ENCODE data around the gene ANKRD23.
A peak's percentile ranks its signal among the peaks of the same experiment; 100 is the strongest.
"Not testable (repeated sequence)": the region's sequence is repeated elsewhere in the genome, so short reads cannot be mapped to it uniquely, and the experiment has no call there.

Gene ANKRD23

GRCh38 chr2:96864343-96865091 lies 20.7 kb upstream of the ANKRD23 start:
- Histone ChIP-seq H3K27me3 (replicated peaks; ENCODE audit: control insufficient read depth, insufficient read depth, low read length, poor library complexity, severe bottlenecking) (no peaks in the 10 kb centered on the region), H3K4me1 (ENCODE audit: control insufficient read depth, insufficient read depth, low read length, poor library complexity, severe bottlenecking) (peaks cover 28% of the 10 kb centered on the region), H3K36me3 (ENCODE audit: control insufficient read depth, insufficient read depth, low read length) (peaks cover 66% of the 10 kb centered on the region), H3K9me3 (ENCODE audit: control insufficient read depth, low read length) (no peaks in the 10 kb centered on the region), H3K4me3 (ENCODE audit: insufficient read depth, low read depth, low read length, poor library complexity, severe bottlenecking) (no peak overlapping the region), H3K27ac (ENCODE audit: insufficient read depth, low read length, poor library complexity, severe bottlenecking) (no peak overlapping the region)
- DNase-seq, result no peak

- no peak overlapping the region for H3K4me3 ChIP-seq (ENCODE audit: insufficient read depth, low read depth, low read length, poor library complexity, severe bottlenecking)
- H3K36me3 ChIP-seq (ENCODE audit: control insufficient read depth, insufficient read depth, low read length), result peaks cover 66% of the 10 kb centered on the region
- no peaks in the 10 kb centered on the region for H3K9me3 ChIP-seq (ENCODE audit: control insufficient read depth, low read length)
- no peak for DNase-seq
- H3K4me1 ChIP-seq (ENCODE audit: control insufficient read depth, insufficient read depth, low read length, poor library complexity, severe bottlenecking), result peaks cover 35% of the 10 kb centered on the region
- no peaks in the 10 kb centered on the region for H3K27me3 ChIP-seq (replicated peaks; ENCODE audit: control insufficient read depth, insufficient read depth, low read length, poor library complexity, severe bottlenecking)
- no peak overlapping the region for H3K27ac ChIP-seq (ENCODE audit: insufficient read depth, low read length, poor library complexity, severe bottlenecking)
Observed at GRCh38 chr2:96863575-96864342, 19.9 kb upstream of the ANKRD23 start.

DNA sequence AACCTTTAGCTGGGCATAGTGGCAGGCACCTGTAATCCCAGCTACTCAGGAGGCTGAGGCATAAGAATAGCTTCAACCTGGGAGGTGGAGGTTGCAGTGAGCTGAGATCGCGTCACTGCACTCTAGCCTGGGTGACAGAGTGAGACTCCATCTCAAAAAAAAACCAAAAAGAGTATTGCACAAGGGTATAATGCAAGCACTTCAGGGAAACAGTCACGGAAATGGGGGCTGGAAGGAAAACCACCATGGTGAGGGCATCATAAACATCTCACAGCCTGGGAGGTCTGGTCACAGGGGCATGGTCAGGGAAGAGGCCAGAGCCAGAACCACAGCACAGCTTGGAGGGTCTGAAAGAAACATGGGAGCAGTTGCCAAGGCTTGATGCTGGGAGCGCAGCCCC lies 19.2 kb upstream of the ANKRD23 start:
- H3K36me3 ChIP-seq (ENCODE audit: control insufficient read depth, insufficient read depth, low read length), result peaks cover 66% of the 10 kb centered on the region
- not testable (repeated sequence) for H3K9me3 ChIP-seq (ENCODE audit: control insufficient read depth, low read length); H3K27ac ChIP-seq (ENCODE audit: insufficient read depth, low read length, poor library complexity, severe bottlenecking); H3K4me3 ChIP-seq (ENCODE audit: insufficient read depth, low read depth, low read length, poor library complexity, severe bottlenecking); H3K27me3 ChIP-seq (replicated peaks; ENCODE audit: control insufficient read depth, insufficient read depth, low read length, poor library complexity, severe bottlenecking); DNase-seq
- H3K4me1 ChIP-seq (ENCODE audit: control insufficient read depth, insufficient read depth, low read length, poor library complexity, severe bottlenecking), result peaks cover 34% of the 10 kb centered on the region

DNA sequence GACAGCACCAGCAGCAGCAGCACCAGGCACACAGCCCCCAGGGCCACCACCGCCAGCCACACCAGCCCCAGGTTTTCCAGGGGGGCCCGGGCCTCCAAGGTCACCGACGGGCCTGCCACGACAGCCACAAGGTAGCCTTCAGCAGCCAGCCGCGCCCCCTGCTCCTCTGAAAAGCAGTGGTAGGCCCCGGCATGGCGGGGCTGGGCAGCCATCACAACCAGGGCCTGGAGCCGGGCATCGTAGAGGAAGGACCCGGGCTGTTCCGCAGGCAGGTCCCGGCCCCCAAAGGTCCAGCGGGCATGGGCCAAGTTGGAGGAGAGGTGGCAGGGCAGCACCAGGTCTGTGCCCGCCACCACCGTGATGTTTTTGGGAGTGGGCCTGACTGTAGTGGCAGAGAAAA lies 17.3 kb upstream of the ANKRD23 start:
- Histone ChIP-seq H3K4me1 (ENCODE audit: control insufficient read depth, insufficient read depth, low read length, poor library complexity, severe bottlenecking) (peaks cover 30% of the 10 kb centered on the region), H3K36me3 (ENCODE audit: control insufficient read depth, insufficient read depth, low read length) (peaks cover 57% of the 10 kb centered on the region), H3K9me3 (ENCODE audit: control insufficient read depth, low read length) (no peaks in the 10 kb centered on the region), H3K27me3 (replicated peaks; ENCODE audit: control insufficient read depth, insufficient read depth, low read length, poor library complexity, severe bottlenecking) (no peaks in the 10 kb centered on the region), H3K27ac (ENCODE audit: insufficient read depth, low read length, poor library complexity, severe bottlenecking) (no peak overlapping the region), H3K4me3 (ENCODE audit: insufficient read depth, low read depth, low read length, poor library complexity, severe bottlenecking) (no peak overlapping the region)
- no peak for DNase-seq

DNA sequence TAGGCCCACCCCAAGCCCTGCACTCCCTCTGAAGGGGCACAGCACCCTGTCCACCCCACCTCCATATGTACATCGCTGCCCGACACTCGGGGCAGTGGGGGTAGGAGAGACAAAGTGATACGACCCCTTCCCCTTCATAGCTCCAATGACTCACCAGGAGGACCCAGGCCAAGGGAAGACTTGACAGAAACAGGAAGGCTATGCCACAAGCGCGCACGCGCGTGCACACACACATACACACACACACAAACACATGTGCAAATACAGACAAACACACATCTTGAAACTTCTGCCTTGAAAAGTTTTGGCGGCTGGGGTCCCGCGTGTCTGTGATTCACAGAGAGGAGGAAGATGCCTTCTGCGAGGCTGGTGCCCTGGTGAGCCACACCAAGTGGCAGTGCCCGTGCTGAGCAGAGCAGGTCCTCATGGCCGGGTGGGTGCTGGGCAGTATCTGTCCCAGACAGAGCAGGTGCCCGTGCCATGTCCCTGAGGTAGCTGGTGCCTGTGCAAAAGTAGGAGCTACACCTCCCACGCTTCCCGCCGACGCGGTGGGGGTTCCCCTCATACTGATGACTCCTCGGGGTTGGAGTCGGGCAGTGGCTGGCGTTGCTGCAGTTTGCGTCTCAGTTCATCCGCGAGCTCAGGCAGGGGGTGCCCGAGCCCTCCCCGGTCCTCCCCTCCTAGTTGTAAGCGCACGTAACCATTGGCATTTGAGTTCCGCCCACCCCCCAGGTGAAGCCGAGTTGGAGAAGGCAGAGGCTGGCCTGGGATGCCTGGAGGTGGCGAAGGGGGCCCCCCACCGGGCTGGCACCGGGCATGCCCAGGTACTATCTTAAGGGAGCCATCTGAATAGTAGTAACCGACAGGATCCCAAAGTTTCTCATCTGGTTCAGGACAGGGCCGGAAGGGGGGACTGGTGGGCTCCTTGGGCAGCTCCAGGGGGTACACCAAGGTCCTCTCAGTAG lies 16.5 kb upstream of the ANKRD23 start:
- H3K36me3 ChIP-seq (ENCODE audit: control insufficient read depth, insufficient read depth, low read length), result peaks cover 50% of the 10 kb centered on the region
- no peaks in the 10 kb centered on the region for H3K27me3 ChIP-seq (replicated peaks; ENCODE audit: control insufficient read depth, insufficient read depth, low read length, poor library complexity, severe bottlenecking)

GRCh38 chr2:96859681-96860064 lies 15.9 kb upstream of the ANKRD23 start:
- Histone ChIP-seq H3K36me3 (ENCODE audit: control insufficient read depth, insufficient read depth, low read length) (peaks cover 43% of the 10 kb centered on the region), H3K4me1 (ENCODE audit: control insufficient read depth, insufficient read depth, low read length, poor library complexity, severe bottlenecking) (peaks cover 30% of the 10 kb centered on the region), H3K27ac (ENCODE audit: insufficient read depth, low read length, poor library complexity, severe bottlenecking) (peak overlapping the region; percentile 37), H3K9me3 (ENCODE audit: control insufficient read depth, low read length) (no peaks in the 10 kb centered on the region), H3K4me3 (ENCODE audit: insufficient read depth, low read depth, low read length, poor library complexity, severe bottlenecking) (no peak overlapping the region), H3K27me3 (replicated peaks; ENCODE audit: control insufficient read depth, insufficient read depth, low read length, poor library complexity, severe bottlenecking) (no peaks in the 10 kb centered on the region)
- DNase-seq, result no peak

More for the DNA sequence above, 16.5 kb upstream of the ANKRD23 start:
- DNase-seq, result peak in 1 of 3 donors; percentile 22
- peak overlapping the region; percentile 55 for H3K27ac ChIP-seq (ENCODE audit: insufficient read depth, low read length, poor library complexity, severe bottlenecking)
- H3K4me1 ChIP-seq (ENCODE audit: control insufficient read depth, insufficient read depth, low read length, poor library complexity, severe bottlenecking), result peaks cover 30% of the 10 kb centered on the region
- H3K9me3 ChIP-seq (ENCODE audit: control insufficient read depth, low read length), result no peaks in the 10 kb centered on the region
- H3K4me3 ChIP-seq (ENCODE audit: insufficient read depth, low read depth, low read length, poor library complexity, severe bottlenecking), result no peak overlapping the region

GRCh38 chr2:96859099-96859649 lies 15.4 kb upstream of the ANKRD23 start:
- Histone ChIP-seq H3K9me3 (ENCODE audit: control insufficient read depth, low read length) (no peaks in the 10 kb centered on the region), H3K27ac (ENCODE audit: insufficient read depth, low read length, poor library complexity, severe bottlenecking) (peak overlapping the region; percentile 37), H3K4me1 (ENCODE audit: control insufficient read depth, insufficient read depth, low read length, poor library complexity, severe bottlenecking) (peaks cover 30% of the 10 kb centered on the region), H3K36me3 (ENCODE audit: control insufficient read depth, insufficient read depth, low read length) (peaks cover 41% of the 10 kb centered on the region), H3K4me3 (ENCODE audit: insufficient read depth, low read depth, low read length, poor library complexity, severe bottlenecking) (no peak overlapping the region), H3K27me3 (replicated peaks; ENCODE audit: control insufficient read depth, insufficient read depth, low read length, poor library complexity, severe bottlenecking) (no peaks in the 10 kb centered on the region)
- DNase-seq, result no peak

- Histone ChIP-seq H3K9me3 (ENCODE audit: control insufficient read depth, low read length) (no peaks in the 10 kb centered on the region), H3K4me3 (ENCODE audit: insufficient read depth, low read depth, low read length, poor library complexity, severe bottlenecking) (peak within 1 kb of the TSS; percentile 56), H3K27ac (ENCODE audit: insufficient read depth, low read length, poor library complexity, severe bottlenecking) (peak within 1 kb of the TSS; percentile 73), H3K4me1 (ENCODE audit: control insufficient read depth, insufficient read depth, low read length, poor library complexity, severe bottlenecking) (peaks cover 30% of the 10 kb centered on the region), H3K36me3 (ENCODE audit: control insufficient read depth, insufficient read depth, low read length) (peaks cover 37% of the 10 kb centered on the region), H3K27me3 (replicated peaks; ENCODE audit: control insufficient read depth, insufficient read depth, low read length, poor library complexity, severe bottlenecking) (no peaks in the 10 kb centered on the region)
- DNase-seq, result peak; percentile 96
Observed at GRCh38 chr2:96857667-96858372, 14.0 kb upstream of the ANKRD23 start, which contains the start of gene ANKRD39. Gene ANKRD39 (minus strand): TSS chr2:96858016. CDS start chr2:96857987, 29 bp downstream.
